SU-DHL-6 (cell line): ENCODE data around the gene HIKESHI.

Source experiments
- H2AFZ ChIP-seq: fragments of 200-600 bp; sonication (generic); 2 replicates; pipeline ENCODE4 v1.6.1; 2014; ENCODE audit warnings: low read depth, mild to moderate bottlenecking, moderate library complexity, mixed read lengths, antibody characterized with exemption, low read length; ENCODE audit not compliant: severe bottlenecking
- H3F3A ChIP-seq: fragments of 200-600 bp; shearing (Covaris generic); 2 replicates; pipeline ENCODE4 v1.6.0; 2016; ENCODE audit warnings: antibody characterized with exemption, mild to moderate bottlenecking; ENCODE audit not compliant: insufficient read depth
- H3K27ac ChIP-seq: fragments of 200-600 bp; sonication (generic); 2 replicates; pipeline ENCODE4 v1.5.1; 2016; ENCODE audit warnings: low read depth, mild to moderate bottlenecking, low read length, moderate library complexity, mixed read lengths
- H3K27me3 ChIP-seq: fragments of 200-600 bp; sonication (generic), shearing (Covaris generic); 2 replicates; pipeline ENCODE4 v1.6.0; 2014; ENCODE audit warnings: mild to moderate bottlenecking, low read length
- H3K36me3 ChIP-seq: fragments of 200-600 bp; sonication (generic); 2 replicates; pipeline ENCODE4 v1.6.1; 2014; ENCODE audit warnings: mild to moderate bottlenecking, low read length, mixed read lengths
- H3K4me2 ChIP-seq: fragments of 300-600, 200-600 bp; shearing (Covaris generic), sonication (generic); 2 replicates; pipeline ENCODE4 v1.6.0; 2014; ENCODE audit warnings: low read length, low read depth, mild to moderate bottlenecking; ENCODE audit not compliant: poor library complexity, severe bottlenecking
- H3K4me3 ChIP-seq: fragments of 200-600 bp; sonication (generic); 2 replicates; pipeline ENCODE4 v1.5.1; 2014; ENCODE audit warnings: antibody characterized with exemption, low read length, mild to moderate bottlenecking, mixed read lengths; ENCODE audit not compliant: insufficient read depth, poor library complexity, severe bottlenecking
- H3K79me2 ChIP-seq: fragments of 200-600 bp; sonication (generic); 2 replicates; pipeline ENCODE4 v1.6.1; 2014; ENCODE audit warnings: mild to moderate bottlenecking, low read length, moderate library complexity; ENCODE audit not compliant: insufficient read depth
- H3K9ac ChIP-seq: fragments of 200-600 bp; sonication (generic); 2 replicates; pipeline ENCODE4 v1.7.0; 2014; ENCODE audit warnings: mild to moderate bottlenecking, low read length
- H3K9me2 ChIP-seq: fragments of 200-600 bp; sonication (generic); replicated peaks from 2 replicates; pipeline ENCODE4 v1.6.1; 2014; ENCODE audit warnings: low read length; ENCODE audit not compliant: insufficient read depth
- H3K9me3 ChIP-seq: fragments of 200-600 bp; sonication (generic); 2 replicates; pipeline ENCODE4 v1.6.1; 2014; ENCODE audit warnings: low read length, mixed read lengths; ENCODE audit not compliant: insufficient read depth
- H4K20me1 ChIP-seq: fragments of 200-600 bp; sonication (generic); 2 replicates; pipeline ENCODE4 v1.6.1; 2014; ENCODE audit warnings: low read depth, mild to moderate bottlenecking, antibody characterized with exemption, low read length, moderate library complexity, mixed read lengths
- CTCF ChIP-seq: fragments of 200-600 bp; sonication (generic); IDR thresholded peaks from one replicate; pipeline ENCODE4 v1.5.1; 2017; ENCODE audit warnings: antibody characterized with exemption, mild to moderate bottlenecking, low read length, moderate library complexity; ENCODE audit not compliant: insufficient read depth, poor library complexity, severe bottlenecking
- EZH2phosphoT487 ChIP-seq: fragments of 200-600 bp; sonication (generic), shearing (Covaris generic); conservative IDR thresholded peaks from 2 replicates; pipeline ENCODE4 v1.6.1; 2018; ENCODE audit warnings: mild to moderate bottlenecking, antibody characterized with exemption, low read length, moderate library complexity, mixed read lengths

HIKESHI gene

GRCh38 chr11:86264649-86265048 is 37.4 kb upstream of the HIKESHI start:
- TF ChIP-seq CTCF (no peak), EZH2phosphoT487 (no peak)

GRCh38 chr11:86265194-86265593 is 36.8 kb upstream of the HIKESHI start:
- Histone ChIP-seq H3K27me3 (no peaks in the 10 kb centered on the region), H3F3A (peaks cover 36% of the 10 kb centered on the region; the same call in 1 of the 2 replicates), H3K9me2 (no peaks in the 10 kb centered on the region), H3K79me2 (peaks cover 15% of the 10 kb centered on the region), H2AFZ (no peak overlapping the region), H4K20me1 (no peaks in the 10 kb centered on the region), H3K4me3 (no peak overlapping the region), H3K9me3 (no peaks in the 10 kb centered on the region), H3K9ac (no peak overlapping the region), H3K4me2 (no peak overlapping the region), H3K36me3 (peaks cover 56% of the 10 kb centered on the region), H3K27ac (no peak overlapping the region)
- TF ChIP-seq CTCF, result no peak
- no peak for TF ChIP-seq EZH2phosphoT487

More at GRCh38 chr11:86264649-86265048, 37.4 kb upstream of the HIKESHI start:
- no peaks in the 10 kb centered on the region for H3K9me2 ChIP-seq
- no peaks in the 10 kb centered on the region for H3K27me3 ChIP-seq
- no peak overlapping the region for H3K9ac ChIP-seq
- H3K4me3 ChIP-seq, result no peak overlapping the region
- no peaks in the 10 kb centered on the region for H3K9me3 ChIP-seq
- H3K79me2 ChIP-seq, result peaks cover 10% of the 10 kb centered on the region
- H2AFZ ChIP-seq, result no peak overlapping the region
- H3F3A ChIP-seq, result peaks cover 32% of the 10 kb centered on the region; the same call in 1 of the 2 replicates
- peaks cover 54% of the 10 kb centered on the region for H3K36me3 ChIP-seq
- no peak overlapping the region for H3K27ac ChIP-seq
- H4K20me1 ChIP-seq, result no peaks in the 10 kb centered on the region
- no peak overlapping the region for H3K4me2 ChIP-seq

- no peak overlapping the region for H3K4me2 ChIP-seq
- H3K27ac ChIP-seq, result no peak overlapping the region
- peaks cover 72% of the 10 kb centered on the region for H3K36me3 ChIP-seq
- H3K27me3 ChIP-seq, result no peaks in the 10 kb centered on the region
- H3K9me3 ChIP-seq, result no peaks in the 10 kb centered on the region
- no peaks in the 10 kb centered on the region for H4K20me1 ChIP-seq
- H3K9me2 ChIP-seq, result no peaks in the 10 kb centered on the region
- peaks cover 55% of the 10 kb centered on the region for H3K79me2 ChIP-seq
- H3K4me3 ChIP-seq, result no peak overlapping the region
- no peak overlapping the region for H2AFZ ChIP-seq
- H3F3A ChIP-seq, result peaks cover 36% of the 10 kb centered on the region; the same call in 1 of the 2 replicates
- no peak for TF ChIP-seq CTCF
- H3K9ac ChIP-seq, result no peak overlapping the region
These were observed 32.4 kb upstream of the HIKESHI start for GRCh38 chr11:86269645-86270044.

- 0 out of 2 replicates have a peak, but pooled peaks cover 4% of the 10 kb centered on the region for H4K20me1 ChIP-seq
- peaks cover 62% of the 10 kb centered on the region for H3K36me3 ChIP-seq
- H3F3A ChIP-seq, result peaks cover 11% of the 10 kb centered on the region; the same call in 1 of the 2 replicates
- H3K27me3 ChIP-seq, result no peaks in the 10 kb centered on the region
- H3K4me2 ChIP-seq, result no peak overlapping the region
- H3K9me2 ChIP-seq, result no peaks in the 10 kb centered on the region
- no peak overlapping the region for H3K4me3 ChIP-seq
- no peak overlapping the region for H3K27ac ChIP-seq
- H2AFZ ChIP-seq, result no peak overlapping the region
- H3K9me3 ChIP-seq, result no peaks in the 10 kb centered on the region
- peaks cover 64% of the 10 kb centered on the region for H3K79me2 ChIP-seq
- H3K9ac ChIP-seq, result no peak overlapping the region
- no peak for TF ChIP-seq EZH2phosphoT487
- peak; percentile 44 for TF ChIP-seq CTCF
These were observed 27.5 kb upstream of the HIKESHI start for GRCh38 chr11:86274503-86274902.
